Vagina (tissue), 2 donors: ENCODE data around the gene MCEE.

Experiments used
- POLR2A ChIP-seq, 2 donors: fragments of 450-650 bp; IDR thresholded peaks; one replicate each; pipeline ENCODE4 v1.6.1; 2017; ENCODE audit warnings: antibody characterized with exemption in 2 of 2, mild to moderate bottlenecking in 2 of 2, moderate library complexity in 2 of 2
- POLR2AphosphoS5 ChIP-seq, 2 donors: sonication (generic); formaldehyde crosslinking; IDR thresholded peaks; one replicate each; pipeline ENCODE4 v1.9.0; 2017; ENCODE audit warnings: antibody characterized with exemption in 2 of 2, mild to moderate bottlenecking in 2 of 2, low read depth in 1 of 2; ENCODE audit not compliant: insufficient read depth in 1 of 2
- TF ChIP-seq, protein P1 (sequence below), 3 experiments: fragments of 450-650 bp in 2 of 3; fragments of 200-600 bp in 1 of 3; sonication (generic) in 1 of 3; IDR thresholded peaks; one replicate each; pipeline ENCODE4 v1.5.1; 2017 to 2019; ENCODE audit warnings: antibody characterized with exemption in 3 of 3, mild to moderate bottlenecking in 2 of 3, moderate library complexity in 2 of 3

DNA sequence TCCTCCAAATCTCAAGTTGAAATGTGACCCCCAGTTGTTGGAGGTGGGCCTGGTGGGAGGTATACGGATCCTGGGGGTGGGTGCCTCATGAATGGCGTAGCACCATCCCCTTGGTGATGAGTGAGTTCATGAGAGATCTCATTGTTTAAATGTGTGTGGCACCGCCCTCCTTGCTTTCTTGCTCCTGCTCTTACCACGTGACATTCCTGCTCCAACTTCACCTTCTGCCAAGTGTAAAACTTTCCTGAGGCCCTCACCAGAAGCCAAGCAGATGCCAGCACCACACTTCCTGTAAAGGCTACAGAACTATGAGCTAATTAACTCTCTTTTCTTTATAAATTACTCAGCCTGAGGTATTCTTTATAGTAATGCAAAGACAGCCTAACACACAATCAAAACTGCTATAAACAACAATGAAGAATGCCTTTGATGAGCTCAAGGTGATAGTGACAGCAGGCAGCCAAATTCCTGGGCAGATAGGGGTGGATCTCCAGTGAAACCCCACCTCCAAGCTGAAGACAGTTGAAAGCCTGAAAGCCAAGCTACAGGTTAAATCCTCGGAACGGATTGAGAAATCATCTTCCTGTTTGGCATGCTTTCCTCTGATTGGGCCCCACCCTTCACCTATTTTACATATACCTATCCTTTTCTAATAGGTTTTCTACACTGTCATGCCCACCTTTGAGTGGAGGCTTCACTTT, 26.9 kb downstream of the MCEE start:
- TF ChIP-seq, protein P1, sequence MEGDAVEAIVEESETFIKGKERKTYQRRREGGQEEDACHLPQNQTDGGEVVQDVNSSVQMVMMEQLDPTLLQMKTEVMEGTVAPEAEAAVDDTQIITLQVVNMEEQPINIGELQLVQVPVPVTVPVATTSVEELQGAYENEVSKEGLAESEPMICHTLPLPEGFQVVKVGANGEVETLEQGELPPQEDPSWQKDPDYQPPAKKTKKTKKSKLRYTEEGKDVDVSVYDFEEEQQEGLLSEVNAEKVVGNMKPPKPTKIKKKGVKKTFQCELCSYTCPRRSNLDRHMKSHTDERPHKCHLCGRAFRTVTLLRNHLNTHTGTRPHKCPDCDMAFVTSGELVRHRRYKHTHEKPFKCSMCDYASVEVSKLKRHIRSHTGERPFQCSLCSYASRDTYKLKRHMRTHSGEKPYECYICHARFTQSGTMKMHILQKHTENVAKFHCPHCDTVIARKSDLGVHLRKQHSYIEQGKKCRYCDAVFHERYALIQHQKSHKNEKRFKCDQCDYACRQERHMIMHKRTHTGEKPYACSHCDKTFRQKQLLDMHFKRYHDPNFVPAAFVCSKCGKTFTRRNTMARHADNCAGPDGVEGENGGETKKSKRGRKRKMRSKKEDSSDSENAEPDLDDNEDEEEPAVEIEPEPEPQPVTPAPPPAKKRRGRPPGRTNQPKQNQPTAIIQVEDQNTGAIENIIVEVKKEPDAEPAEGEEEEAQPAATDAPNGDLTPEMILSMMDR (IDR thresholded peaks at IDR 0.05), result no peak
- no peak for TF ChIP-seq POLR2A (IDR thresholded peaks at IDR 0.05)
- TF ChIP-seq POLR2AphosphoS5 (IDR thresholded peaks at IDR 0.05; ENCODE audit: insufficient read depth in 1 of 2, low read depth in 1 of 2), result no peak
